GM12801 (cell line): ENCODE results near the gene ME3.

Experiments
- TF ChIP-seq, protein P1 (sequence below): IDR thresholded peaks from one replicate; pipeline ENCODE4 v1.5.1; 2011; ENCODE audit warnings: control low read depth; ENCODE audit not compliant: insufficient read length; ENCODE audit errors: extremely low read depth

The ME3 gene

DNA sequence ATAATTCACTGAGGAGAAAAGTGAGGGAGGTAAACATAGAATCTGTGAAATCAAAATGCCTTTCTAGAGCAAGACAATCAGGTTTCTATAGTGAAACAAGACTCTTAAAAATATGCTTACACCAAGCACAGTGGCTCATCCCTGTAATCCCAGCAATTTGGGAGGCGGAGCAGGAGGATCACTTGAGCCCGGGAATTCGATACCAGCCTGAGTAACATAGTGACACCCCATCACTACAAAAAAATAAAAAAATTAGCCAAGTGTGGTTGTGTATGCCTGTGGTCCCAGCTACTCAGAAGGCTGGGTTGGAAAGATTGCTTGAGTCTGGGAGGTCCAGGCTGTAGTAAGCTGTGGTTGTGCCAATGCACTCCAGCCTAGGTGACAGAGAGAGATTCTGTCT lies 43.2 kb upstream of the ME3 start:
- TF ChIP-seq, protein P1, sequence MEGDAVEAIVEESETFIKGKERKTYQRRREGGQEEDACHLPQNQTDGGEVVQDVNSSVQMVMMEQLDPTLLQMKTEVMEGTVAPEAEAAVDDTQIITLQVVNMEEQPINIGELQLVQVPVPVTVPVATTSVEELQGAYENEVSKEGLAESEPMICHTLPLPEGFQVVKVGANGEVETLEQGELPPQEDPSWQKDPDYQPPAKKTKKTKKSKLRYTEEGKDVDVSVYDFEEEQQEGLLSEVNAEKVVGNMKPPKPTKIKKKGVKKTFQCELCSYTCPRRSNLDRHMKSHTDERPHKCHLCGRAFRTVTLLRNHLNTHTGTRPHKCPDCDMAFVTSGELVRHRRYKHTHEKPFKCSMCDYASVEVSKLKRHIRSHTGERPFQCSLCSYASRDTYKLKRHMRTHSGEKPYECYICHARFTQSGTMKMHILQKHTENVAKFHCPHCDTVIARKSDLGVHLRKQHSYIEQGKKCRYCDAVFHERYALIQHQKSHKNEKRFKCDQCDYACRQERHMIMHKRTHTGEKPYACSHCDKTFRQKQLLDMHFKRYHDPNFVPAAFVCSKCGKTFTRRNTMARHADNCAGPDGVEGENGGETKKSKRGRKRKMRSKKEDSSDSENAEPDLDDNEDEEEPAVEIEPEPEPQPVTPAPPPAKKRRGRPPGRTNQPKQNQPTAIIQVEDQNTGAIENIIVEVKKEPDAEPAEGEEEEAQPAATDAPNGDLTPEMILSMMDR: no peak

DNA sequence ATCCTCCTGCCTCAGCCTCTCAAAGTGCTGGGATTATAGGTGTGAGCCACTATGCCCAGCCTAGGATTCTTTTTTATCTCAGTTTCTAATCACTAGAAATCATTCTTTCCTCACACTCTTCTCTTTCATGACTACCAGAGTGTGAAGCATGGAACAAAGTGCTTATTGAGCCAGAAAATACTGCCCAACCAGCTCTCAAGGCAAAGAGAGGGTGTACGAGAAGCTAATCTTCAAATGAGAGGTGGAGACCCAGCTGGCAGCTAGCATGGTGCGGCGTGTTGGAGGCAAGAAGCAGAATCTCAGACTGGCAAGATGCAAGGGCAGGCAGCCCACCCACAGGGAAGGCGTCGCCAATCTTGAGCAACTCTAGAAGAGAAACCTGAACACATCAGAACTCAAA lies 41.1 kb upstream of the ME3 start:
- TF ChIP-seq, protein P1: no peak

DNA sequence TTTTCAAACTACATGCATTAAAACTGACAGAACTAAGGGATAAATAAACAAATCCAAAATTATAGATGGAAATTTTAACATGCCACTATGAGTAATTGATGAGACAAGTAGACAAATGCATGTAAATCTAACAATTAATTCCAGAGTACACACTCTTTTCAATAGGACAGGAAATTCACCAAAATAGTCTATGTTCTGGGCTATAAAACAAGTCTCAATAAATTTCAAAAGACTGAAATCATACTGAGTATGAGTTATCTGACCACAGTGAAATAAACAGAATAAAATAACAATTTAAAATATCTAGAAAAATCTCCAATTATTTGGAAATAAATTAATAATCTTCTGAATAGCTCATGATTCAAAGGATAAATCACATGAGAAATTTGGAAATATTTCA lies 38.5 kb upstream of the ME3 start:
- TF ChIP-seq, protein P1: no peak

DNA sequence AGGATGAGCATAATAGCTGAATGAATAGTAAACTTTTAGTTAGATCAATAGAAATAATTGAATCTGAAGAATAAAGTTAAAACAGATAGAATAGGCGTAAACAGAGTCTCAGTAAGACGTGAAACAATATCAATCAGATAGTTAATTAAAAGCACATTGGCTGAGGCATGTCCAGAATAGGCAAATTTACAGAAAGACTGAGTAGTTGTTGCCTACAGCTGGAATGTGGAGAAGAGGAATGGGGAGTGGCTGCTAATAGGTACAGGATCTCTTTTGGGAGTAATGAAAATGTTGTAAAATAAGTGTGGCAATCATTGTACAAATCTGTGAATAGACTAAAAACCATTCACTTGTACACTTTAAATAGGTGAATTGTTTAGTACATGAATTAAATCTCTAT lies 36.3 kb upstream of the ME3 start:
- TF ChIP-seq, protein P1: no peak

DNA sequence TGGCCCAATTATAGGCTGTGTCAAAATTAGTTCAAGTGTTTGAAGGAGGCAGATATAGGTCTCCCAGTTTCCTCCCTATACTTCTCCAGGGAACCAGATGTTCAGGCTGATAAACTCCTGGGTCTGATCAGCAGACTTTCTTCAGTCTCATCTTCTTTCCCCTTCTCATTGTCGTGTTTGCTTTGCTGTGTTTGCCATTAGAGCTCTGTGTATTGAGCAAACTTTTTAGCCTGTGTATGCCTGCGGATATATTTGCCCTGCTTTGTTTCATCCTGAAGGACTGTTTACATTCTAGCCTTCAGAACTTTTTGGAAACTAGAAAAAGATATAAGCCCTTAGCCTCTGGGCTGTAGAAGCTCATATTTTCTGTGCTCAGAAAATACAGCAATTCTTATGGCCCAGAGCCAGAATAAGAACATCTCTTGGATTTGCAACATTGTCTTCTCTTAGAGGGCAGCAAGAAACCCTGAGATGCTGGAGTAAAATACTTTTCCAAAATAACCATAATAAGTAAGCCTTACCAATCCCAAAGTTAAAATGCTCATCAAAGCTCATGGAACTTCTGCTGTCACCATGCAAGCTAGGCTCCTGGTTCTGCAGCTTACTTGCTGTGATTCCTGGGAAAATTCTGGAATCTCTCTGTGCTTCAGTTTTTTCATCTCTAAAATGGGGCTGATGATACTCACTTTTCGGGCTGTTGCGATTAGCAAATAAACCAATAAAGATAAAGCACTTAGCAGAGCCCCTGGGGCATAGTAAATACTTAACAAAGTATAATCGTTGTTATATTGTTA lies 34.1 kb upstream of the ME3 start:
- TF ChIP-seq, protein P1: no peak

DNA sequence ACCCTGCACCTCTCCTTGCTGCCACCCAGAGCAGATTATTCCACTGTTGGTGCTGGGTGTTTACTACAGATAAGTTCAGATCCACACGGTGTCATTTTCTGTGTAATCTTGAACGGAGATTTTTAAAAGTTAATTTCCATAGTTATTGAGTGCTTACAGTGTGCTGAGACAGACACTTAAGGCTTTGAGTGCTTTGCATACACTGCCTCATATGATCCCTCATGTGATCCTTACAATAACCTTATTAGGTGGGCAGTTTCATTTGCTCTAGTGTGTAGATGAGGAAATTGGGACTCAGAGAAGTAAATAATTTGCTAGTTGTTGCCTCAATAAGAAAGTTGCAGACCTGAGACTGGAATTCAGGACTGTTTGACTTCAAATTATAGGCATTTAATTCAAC lies 32.3 kb upstream of the ME3 start:
- TF ChIP-seq, protein P1: no peak

DNA sequence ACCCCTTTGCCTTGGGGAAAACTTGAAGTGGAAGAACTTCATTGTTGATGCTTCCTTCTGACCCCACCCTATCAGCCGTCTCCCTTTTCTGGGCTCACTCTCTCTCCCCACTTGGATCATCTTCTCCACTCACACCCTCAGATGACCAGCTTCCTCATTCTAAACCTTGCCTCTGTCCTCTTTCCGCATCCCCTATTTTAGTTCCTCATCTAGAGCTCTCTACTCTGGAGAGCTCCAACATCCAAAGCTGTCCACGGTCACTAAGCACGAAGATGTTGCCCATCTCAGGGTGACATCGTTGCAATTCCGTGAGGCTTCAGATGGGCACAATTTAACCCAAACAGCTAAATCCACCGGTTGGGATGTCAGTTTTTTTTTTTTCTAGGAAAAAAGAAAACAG lies 31.6 kb upstream of the ME3 start:
- TF ChIP-seq, protein P1: no peak
